Neural cell (in vitro differentiated cells): ENCODE results near the gene USP12.

Experiments
- CTCF ChIP-seq: fragments of 450-650 bp; IDR thresholded peaks from 2 replicates; pipeline ENCODE4 v1.5.1; 2014; ENCODE audit warnings: antibody characterized with exemption, mild to moderate bottlenecking, moderate library complexity; ENCODE audit not compliant: poor library complexity, severe bottlenecking
- EP300 ChIP-seq: fragments of 450-650 bp; conservative IDR thresholded peaks from 2 replicates; pipeline ENCODE4 v1.6.1; 2014; ENCODE audit warnings: antibody characterized with exemption, mild to moderate bottlenecking, moderate library complexity; ENCODE audit not compliant: poor library complexity, severe bottlenecking
- EZH2 ChIP-seq: fragments of 200-600, 300-800 bp; shearing (Covaris generic), sonication (generic); IDR thresholded peaks from 2 replicates; pipeline ENCODE4 v1.6.1; 2014; ENCODE audit warnings: antibody characterized with exemption, low read length, borderline replicate concordance, mild to moderate bottlenecking; ENCODE audit not compliant: insufficient read depth, poor library complexity, severe bottlenecking
- RAD21 ChIP-seq: fragments of 450-650 bp; conservative IDR thresholded peaks from 2 replicates; pipeline ENCODE4 v1.6.1; 2014; ENCODE audit warnings: antibody characterized with exemption, mild to moderate bottlenecking, moderate library complexity
- SMC3 ChIP-seq: fragments of 450-650 bp; conservative IDR thresholded peaks from 2 replicates; pipeline ENCODE4 v1.6.1; 2014; ENCODE audit warnings: antibody characterized with exemption, mild to moderate bottlenecking, moderate library complexity; ENCODE audit not compliant: poor library complexity
- TF ChIP-seq, protein P1 (sequence below): IDR thresholded peaks from 2 replicates; pipeline ENCODE4 v1.6.1; 2012; ENCODE audit warnings: borderline replicate concordance

- TF ChIP-seq CTCF (no peak), EZH2 (no peak), EP300 (no peak), RAD21 (no peak), SMC3 (no peak)
- TF ChIP-seq, protein P1, sequence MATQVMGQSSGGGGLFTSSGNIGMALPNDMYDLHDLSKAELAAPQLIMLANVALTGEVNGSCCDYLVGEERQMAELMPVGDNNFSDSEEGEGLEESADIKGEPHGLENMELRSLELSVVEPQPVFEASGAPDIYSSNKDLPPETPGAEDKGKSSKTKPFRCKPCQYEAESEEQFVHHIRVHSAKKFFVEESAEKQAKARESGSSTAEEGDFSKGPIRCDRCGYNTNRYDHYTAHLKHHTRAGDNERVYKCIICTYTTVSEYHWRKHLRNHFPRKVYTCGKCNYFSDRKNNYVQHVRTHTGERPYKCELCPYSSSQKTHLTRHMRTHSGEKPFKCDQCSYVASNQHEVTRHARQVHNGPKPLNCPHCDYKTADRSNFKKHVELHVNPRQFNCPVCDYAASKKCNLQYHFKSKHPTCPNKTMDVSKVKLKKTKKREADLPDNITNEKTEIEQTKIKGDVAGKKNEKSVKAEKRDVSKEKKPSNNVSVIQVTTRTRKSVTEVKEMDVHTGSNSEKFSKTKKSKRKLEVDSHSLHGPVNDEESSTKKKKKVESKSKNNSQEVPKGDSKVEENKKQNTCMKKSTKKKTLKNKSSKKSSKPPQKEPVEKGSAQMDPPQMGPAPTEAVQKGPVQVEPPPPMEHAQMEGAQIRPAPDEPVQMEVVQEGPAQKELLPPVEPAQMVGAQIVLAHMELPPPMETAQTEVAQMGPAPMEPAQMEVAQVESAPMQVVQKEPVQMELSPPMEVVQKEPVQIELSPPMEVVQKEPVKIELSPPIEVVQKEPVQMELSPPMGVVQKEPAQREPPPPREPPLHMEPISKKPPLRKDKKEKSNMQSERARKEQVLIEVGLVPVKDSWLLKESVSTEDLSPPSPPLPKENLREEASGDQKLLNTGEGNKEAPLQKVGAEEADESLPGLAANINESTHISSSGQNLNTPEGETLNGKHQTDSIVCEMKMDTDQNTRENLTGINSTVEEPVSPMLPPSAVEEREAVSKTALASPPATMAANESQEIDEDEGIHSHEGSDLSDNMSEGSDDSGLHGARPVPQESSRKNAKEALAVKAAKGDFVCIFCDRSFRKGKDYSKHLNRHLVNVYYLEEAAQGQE = no peak
Observed at GRCh38 chr13:27101289-27101688, 70.3 kb downstream of the USP12 start.
